Embryonic facial prominence (tissue), 1 donor: ENCODE measurements around the gene INTS6L.

Experiments used
- DNase-seq: peaks from one replicate; pipeline ENCODE4 v3.0.0-alpha.2; 2016; ENCODE audit errors: extremely low spot score

The INTS6L gene

GRCh38 chrX:135520553-135521404 lies at the start of gene INTS6L:
Gene INTS6L (plus strand): TSS chrX:135520660. CDS start chrX:135520993, 333 bp downstream.
- peak; percentile 81 for DNase-seq

GRCh38 chrX:135476378-135476777 lies 44.1 kb upstream of the INTS6L start:
- no peak for DNase-seq

GRCh38 chrX:135477576-135477975 lies 42.9 kb upstream of the INTS6L start:
- peak; percentile 14 for DNase-seq

GRCh38 chrX:135480076-135480475 lies 40.4 kb upstream of the INTS6L start:
- DNase-seq, result no peak

GRCh38 chrX:135481696-135482179 lies 38.7 kb upstream of the INTS6L start:
- no peak for DNase-seq

- no peak for DNase-seq
These were observed 35.7 kb upstream of the INTS6L start for GRCh38 chrX:135484641-135485289.

GRCh38 chrX:135489542-135489941 lies 30.9 kb upstream of the INTS6L start:
- DNase-seq, result no peak

- DNase-seq, result no peak
These were observed 29.4 kb upstream of the INTS6L start for GRCh38 chrX:135490979-135491514.

GRCh38 chrX:135494453-135494852 lies 26.0 kb upstream of the INTS6L start:
- no peak for DNase-seq

GRCh38 chrX:135497736-135498135 lies 22.7 kb upstream of the INTS6L start:
- DNase-seq, result no peak

GRCh38 chrX:135498236-135498635 lies 22.2 kb upstream of the INTS6L start:
- DNase-seq, result no peak

GRCh38 chrX:135505351-135505750 lies 15.1 kb upstream of the INTS6L start:
- no peak for DNase-seq

GRCh38 chrX:135509885-135510284 lies 10.6 kb upstream of the INTS6L start:
- no peak for DNase-seq

- no peak for DNase-seq
These were observed 7.8 kb upstream of the INTS6L start for GRCh38 chrX:135512508-135513129.

GRCh38 chrX:135513130-135513515 lies 7.3 kb upstream of the INTS6L start:
- DNase-seq, result no peak

- no peak for DNase-seq
These were observed 4.1 kb upstream of the INTS6L start for GRCh38 chrX:135516376-135516775.

GRCh38 chrX:135518161-135518560 lies 2.3 kb upstream of the INTS6L start:
- DNase-seq, result no peak

- no peak for DNase-seq
These were observed 373 bp upstream of the INTS6L start for GRCh38 chrX:135520022-135520552.

- peak; percentile 84 for DNase-seq
These were observed 1.1 kb downstream of the INTS6L start for GRCh38 chrX:135521405-135522131.

GRCh38 chrX:135522132-135522530 lies 1.7 kb downstream of the INTS6L start:
- DNase-seq, result no peak
